Measurements from ENCODE around the gene PARL.
"Not testable (repeated sequence)": the region's sequence is repeated elsewhere in the genome, so short reads cannot be mapped to it uniquely, and the experiment has no call there.

Gene PARL

DNA sequence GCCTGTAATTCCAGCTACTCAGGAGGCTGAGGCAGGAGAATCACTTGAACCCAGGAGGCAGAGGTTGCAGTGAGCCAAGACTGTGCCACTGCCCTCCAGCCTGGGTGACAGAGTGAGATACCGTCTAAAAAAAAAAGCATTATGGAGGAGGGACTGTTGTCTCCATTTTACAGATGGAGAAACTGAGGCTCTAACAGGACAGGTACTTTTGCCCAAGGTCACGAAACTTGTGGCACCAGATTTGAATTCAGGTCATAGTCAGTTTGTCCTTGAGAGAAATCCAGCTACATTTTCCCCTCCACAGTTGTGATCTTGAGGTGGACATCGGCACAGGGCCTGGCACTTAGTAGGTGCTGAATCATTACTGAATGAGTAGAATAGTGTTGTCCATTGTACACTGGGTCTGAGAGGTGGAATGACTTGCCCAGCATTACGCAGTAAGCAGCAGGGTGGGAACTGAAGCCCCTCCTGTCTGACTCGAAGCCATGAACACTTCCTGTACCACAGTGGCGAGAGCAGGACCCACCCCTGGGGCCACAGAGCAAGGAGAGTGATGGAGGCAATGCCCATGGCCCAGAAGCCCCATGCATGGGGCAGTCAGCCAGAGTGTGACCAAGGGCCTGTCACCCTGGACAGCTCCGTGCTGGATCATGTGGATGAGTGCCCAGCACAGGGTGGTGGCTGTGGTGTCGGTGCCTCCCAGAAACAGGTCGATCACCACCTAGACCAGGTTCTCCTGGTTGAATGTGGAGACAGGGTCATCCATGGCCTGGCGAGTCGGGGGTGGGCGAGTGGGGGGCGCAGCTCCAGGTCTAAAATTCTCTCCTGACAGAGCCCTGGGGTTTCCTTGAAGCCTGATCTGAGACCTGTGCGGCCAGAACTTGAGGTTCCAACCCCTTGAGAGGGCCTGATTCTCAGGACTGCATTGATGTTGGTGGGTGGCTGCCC is 20.4 kb upstream of the PARL start:
- DNase-seq = no peak

DNA sequence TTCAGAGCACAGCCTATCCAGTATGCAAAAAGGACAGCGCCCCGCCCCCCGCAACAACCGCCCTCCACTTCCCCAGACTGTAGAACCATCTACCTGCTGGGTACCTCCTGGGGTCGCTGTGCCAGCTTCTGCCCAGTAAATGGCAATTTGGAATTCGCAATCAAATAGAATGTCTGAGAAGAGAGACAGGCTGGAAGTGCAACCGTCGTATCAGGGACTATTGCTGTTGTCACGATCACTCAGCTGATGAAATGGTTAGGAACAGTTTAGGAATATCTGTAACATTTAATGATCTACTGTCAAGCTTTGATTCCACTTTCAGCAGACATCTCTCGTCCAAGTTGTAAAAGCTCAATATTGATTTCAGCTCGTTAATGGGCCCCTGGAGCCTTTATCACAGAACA is 13.3 kb upstream of the PARL start:
- peak; percentile 40 for DNase-seq

DNA sequence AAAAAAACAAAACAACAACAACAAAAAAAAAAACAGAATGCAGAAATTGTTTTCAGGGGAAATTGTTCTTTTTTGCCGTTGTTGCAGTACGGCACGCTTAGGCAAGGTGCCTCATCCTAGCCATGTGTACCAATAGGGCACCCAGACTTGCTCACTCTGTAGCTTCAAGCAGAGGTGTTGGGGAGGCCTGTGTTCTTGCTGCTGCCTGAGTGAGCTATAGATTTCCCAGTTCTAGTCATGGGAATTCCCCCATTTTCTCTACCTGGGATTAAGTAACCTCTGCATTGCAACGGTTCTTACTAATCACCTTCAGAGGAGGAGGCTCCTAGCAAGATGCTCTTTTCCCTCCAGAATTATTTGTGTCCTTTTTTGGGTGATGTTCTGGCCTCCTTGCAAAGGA is 12.9 kb upstream of the PARL start:
- no peak for DNase-seq

DNA sequence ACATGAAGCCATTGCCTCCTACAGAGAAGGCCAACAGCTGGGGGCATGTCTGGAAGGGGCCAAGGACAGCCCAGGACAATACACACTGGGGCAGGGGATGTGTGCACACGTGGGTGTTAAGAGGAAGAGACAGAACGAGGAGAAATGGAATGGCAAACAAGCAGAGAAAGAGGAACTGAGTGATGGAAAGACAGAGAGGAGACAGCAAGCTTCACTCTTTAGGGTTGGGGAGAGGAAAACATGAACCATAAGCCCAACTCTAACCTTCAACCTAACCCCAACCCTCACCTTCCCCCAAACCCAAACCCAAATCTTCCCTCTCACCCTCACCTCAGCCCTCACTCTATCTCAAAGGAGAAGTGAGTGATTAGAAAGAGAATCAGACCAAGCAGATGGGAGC is 11.9 kb upstream of the PARL start:
- no peak for DNase-seq

DNA sequence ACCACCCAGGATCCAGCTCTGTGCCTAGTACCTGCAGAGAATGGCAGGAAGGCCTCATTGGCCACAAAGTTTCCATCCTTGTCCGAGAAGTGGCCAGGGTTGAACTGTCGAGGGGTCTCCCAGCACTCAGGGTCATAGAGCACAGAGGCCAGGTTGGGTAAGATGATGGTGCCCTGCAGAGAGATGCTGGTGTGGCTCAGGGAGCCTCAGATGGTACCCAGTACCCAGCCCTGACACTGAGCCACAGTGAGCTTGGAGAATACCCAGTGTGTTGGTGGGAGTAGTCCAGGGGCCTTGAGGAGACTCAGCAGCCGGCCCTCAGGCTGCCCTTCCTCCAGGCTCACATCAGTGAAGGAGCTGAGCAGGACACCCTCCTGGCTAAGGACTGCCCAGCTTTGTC is 11.5 kb upstream of the PARL start:
- no peak for DNase-seq

DNA sequence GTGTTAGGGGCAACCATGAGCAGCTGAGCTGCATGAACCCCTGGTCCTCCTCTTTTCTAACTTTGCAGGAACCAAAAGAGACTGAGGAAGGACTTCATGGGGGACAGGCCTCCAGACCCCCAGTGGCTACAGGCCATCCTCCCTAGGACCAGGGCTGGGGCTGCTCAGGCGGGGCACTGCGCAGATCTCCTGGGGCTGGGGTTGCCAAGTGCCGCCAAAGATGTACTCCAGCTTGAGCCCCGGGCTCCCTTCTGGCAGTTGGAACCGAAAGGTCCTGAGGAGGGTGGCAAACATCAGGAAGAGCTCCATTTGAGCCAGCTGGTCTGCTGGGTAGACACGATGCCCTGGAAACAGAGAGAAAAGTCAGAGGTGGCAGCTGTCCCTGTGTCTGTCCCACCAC is 11.1 kb upstream of the PARL start:
- DNase-seq = no peak

DNA sequence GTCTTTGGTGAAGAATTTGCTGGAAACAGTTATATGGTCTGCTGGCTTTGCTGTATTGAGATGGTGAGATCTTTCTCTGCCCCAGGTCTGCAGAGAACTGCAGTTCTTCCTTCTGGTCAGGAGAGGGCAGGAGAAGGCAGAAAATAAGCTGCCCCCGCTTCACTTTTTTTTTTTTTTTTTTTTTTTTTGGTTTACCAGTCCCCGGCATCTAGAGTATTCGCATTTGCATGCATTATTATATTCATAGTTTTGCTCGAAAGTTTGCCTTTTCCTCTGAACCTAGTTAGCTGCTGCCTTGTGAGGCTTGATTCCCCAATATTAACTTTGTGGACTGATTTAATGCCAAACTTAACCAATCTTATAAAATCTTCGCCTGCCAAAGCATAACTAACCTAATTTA is 10.6 kb upstream of the PARL start:
- DNase-seq = peak; percentile 70

DNA sequence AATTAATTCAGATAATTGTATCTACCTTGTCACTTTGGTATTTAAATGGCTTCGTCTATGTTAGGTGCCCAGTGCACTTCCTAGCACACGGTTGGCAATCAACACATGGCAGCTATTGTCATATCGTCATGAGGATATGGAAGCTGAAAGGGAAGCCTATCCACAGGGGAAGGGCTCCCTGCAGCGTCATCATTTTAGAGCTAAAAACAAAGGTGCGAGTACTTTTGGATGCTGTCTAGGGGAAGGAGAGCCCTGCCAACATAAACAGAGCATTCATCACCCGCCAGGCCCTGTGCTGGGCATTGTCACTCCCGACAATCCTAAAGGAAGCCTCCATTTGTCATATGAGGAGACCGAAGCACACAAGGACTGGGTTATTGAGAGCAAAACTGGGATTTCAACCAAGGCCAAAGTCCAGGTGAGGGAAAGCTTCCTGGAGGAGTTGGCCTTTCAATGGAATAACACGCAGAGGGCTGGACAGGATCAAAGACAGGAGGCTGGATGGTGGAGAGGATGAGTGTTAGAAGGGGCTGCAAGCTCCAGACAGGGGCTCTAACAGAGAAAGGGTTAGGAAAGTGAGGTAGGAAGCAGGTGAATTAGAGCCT is 8.0 kb upstream of the PARL start:
- DNase-seq = no peak

DNA sequence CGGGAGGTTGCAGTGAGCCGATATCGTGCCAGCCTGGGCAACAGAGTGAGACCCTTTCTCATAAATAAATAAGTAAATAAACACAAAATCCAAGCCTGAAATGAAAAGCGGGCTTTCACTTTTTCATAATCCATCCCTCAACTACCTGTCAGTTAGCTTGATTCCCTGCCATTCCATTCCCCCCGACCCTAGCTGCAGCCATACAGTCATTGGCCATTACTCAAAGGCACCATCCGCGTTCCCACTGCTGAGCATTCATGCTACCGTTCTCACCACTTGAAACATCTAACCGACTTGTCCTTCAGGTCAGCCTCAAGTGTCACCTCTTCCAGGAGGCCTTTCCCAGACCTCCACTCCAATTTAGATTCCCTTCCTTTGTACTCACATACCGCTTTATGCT is 1.1 kb upstream of the PARL start:
- DNase-seq = no peak

DNA sequence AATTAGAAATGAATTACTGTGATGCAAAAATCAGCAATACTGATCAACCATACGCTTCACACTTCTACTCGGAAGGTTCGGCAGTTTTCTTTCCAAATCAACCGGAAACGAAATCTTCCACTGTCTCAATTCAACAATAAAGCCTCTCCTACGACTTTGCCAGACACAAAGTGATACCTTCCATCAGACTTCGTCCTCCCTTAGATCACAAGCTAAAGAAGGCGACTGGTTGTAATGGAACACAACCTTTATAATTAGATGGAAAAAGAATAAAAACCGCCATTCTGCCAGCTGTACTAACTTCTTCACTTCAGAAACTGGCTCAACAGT is 618 bp downstream of the PARL start:
- DNase-seq = no peak

DNA sequence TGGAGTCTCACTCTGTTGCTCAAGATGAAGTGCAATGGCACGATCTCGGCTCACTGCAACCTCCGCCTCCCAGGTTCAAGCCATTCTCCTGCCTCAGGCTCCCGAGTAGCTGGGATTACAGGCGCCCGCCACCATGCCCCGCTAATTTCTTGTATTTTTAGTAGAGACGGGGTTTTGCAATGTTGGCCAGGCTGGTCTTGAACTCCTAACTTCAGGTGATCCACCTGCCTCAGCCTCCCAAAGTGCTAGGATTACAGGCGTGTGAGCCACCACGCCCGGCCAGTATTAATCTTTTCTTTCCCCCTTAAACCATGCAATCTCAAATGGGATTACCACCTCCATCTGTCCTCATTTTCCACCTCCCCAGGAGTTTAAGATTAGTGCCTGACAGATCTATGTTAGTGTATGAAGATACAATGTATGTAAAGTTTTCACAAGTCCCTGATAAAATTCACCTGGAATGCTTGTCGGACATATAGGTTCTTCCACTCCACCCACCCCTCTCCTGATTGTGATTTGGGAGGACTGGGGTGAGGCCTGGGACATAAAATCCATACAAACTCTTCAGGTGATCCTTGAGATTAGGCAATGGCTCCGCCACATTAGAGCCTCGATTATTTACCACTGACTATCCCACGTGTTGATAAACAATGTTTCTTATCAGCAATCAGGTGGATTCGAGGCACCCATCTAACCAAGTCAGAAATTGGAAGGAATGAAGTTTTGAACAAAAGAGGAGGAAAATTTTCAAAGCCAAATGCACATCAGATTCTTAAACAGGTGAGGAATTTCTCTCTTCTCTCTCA is 1.2 kb downstream of the PARL start:
- DNase-seq = no peak

DNA sequence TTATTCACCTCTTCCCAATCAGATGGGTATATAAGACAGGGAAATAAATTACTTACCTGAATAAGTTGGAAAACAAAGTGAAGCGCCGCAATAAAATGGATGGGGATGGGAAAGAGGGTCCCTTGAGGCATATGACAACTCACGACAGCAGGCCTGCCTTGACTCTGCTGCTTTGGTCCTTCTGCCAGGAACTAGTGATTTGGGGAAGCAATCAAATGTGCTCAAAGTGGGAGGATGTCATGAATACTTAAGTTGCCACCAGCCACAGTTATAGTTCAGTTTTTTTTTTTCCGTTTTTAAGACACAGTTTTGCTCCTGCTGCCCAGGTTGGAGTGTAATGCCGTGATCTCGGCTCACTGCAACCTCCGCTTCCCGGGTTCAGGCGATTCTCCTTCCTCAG is 4.6 kb downstream of the PARL start:
- no peak for DNase-seq

DNA sequence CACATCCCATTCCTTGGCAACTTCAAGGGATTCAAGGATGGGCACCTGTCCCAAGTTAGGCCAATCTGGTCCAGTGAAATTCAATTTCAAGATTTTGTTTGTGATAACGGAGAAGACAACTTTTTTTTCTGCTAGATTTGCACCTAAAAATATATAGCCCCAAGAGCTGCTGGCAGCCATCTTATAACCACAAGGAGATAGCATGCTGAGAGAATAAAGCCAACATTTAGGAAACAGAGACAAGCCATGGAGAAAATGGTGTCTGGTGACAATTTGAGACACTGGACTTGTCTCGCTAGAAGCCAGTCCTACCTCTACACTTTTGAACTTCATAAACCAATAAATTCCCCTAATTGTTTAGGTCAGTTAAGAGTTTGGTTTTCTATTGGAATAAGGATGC is 5.4 kb downstream of the PARL start:
- no peak for DNase-seq

DNA sequence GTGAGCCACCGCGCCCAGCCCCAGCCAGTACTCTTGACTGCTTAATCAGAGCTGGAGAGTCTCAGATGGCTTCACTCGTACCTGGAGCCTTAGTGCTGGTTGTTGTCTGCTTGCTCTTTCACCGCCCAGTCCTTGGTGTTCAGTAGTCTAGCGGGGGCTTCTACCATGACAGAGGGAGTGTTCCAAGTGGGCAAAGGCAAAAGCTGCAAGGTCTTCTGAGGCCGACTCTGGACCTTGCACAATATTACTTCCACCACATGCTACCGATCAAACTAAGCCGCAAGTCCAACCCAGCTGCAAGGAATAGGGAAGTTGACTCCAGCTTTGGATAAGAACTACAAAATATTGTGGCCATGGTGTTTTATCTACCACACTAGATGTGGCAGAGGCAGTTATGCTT is 6.6 kb downstream of the PARL start:
- DNase-seq = no peak

DNA sequence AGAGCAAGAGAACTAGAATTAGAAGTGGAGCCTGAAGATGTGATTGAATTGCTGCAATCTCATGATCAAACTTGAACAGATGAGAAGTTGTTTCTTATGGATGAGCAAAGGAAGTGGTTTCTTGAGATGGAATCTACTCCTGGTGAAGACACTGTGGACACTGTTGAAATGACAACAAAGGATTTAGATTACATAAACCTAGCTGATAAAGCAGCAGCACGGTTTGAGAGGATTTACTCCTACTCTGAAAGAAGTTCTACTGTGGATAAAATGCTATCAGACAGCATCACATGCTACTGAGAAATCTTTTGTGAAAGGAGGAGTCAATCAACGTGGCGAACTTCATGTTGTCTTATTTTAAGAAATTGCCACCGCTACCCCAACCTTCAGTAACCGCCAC is 7.5 kb downstream of the PARL start:
- not testable (repeated sequence) for DNase-seq

DNA sequence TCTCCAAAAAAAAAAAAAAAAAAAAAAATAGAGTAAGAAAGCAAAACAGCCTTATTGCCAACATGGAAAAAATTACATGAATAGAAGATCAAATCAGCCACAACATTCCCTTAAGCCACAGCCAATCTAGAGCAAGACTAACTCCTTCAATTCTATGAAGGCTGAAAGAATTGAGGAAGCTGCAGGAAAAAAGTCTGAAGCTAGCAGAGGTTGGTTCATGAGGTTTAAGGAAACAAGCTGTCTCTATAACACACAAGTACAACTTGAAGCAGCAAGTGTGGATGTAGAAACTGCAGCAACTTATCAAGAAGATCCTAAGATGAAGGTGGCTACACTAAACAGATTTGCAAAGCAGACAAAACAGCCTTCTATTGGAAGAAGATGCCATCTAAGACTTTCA is 9.3 kb downstream of the PARL start:
- DNase-seq = no peak

DNA sequence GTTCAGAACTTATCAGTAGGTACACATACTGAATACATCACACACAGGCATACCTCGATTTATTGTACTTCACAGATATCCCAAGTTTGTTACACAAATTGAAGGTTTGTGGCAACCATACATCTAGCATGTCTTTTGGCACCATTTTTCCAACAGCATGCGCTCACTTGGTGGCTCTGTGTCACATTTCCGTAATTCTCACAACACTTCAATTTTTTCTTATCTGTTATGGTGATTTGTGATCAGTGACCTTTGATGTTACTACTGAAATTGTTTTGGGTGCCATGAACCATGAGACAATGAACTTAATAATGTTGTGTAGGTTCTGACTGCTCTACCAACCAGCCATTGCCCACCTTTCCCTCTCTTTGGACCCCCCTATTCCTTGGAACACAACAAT is 10.8 kb downstream of the PARL start:
- no peak for DNase-seq

DNA sequence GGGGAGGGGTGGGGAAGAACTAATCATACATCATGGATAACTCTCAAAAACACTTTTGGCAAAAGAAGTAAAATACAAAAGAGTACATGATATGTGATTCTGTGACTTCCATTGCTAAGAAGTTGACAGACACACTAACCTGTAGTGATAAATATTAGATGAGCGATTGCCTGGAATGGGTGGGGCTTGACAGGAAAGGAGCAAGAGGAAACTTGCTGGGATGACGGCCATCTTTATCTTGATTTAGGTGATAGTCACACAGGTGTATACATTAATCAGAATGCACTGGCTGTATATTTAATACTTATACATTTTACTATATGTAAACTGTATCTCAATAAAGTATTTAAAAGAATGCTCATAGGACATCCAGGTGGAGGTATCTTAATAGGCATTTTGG is 13.1 kb downstream of the PARL start:
- no peak for DNase-seq

DNA sequence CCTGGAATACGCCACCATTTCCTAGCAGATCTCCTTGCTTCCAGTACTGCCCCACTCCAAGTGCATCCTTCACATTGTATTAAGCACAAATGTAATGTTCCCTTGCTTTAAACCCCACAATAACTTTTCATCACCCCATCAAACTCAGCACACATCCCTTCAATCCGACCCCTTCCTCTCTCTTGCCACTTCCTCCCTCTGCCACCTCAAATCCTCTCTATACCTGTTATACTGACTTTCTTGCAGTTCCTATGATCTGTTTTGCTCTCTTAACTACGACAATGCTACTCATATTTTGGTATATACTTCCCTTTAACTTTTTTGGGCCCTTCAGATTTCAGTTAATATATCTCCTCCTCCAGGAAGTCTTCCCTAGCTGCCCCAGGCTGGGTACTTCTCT is 14.1 kb downstream of the PARL start:
- DNase-seq = no peak

DNA sequence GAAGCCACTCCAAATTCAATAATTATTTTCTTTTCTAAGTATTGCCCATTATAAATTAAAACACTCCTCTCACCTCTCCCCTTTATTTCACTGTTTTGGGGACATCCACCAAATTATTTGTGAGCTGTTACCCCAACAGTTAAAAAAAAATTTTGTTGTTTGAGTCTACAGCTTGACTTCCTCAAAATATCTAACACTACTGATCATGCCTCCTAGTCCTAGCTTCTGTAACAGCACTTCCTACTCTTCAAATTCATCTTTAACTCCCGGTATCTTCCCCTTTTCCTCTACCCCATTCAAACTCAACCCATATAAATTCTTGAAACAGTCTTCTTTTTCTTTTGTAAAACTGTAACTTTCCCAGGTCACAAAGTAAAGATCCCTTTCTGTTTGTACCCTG is 15.9 kb downstream of the PARL start:
- no peak for DNase-seq

DNA sequence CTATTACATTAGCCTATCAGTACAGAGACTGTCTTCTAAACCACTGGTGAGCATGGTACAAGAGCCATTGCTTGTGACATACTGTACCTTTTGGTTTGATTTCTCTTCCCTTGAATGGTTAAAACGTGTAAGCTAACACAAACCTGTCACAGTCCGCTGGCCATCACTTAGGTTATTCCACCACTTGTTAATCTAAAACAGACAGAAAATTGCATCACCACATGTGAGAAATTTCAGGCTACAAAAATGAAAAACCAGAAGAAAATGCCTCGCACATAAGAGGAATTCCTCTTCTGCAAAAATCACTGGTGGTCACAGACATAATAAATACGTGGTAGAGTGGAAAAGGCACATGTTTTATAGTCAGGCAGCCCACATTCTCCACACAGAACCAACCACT is 22.1 kb downstream of the PARL start:
- no peak for DNase-seq

DNA sequence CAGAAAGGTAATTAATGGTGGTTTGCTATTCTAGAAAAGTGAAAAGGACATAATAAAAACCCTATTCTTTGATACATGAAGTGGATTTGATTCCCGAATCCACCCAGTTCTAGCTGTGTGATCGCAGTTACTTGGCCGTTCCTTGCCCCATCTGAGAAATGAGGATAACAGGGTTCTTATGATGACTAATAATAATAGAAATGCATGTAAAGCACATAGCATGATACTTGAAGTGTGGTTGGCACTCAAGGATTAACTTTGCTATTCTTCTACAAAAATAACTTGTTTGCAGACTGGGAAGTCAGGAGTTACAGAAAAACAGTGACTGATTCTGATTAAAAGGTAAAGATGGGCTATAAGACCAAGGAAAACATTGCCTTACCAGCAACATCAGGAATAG is 26.8 kb downstream of the PARL start:
- no peak for DNase-seq

DNA sequence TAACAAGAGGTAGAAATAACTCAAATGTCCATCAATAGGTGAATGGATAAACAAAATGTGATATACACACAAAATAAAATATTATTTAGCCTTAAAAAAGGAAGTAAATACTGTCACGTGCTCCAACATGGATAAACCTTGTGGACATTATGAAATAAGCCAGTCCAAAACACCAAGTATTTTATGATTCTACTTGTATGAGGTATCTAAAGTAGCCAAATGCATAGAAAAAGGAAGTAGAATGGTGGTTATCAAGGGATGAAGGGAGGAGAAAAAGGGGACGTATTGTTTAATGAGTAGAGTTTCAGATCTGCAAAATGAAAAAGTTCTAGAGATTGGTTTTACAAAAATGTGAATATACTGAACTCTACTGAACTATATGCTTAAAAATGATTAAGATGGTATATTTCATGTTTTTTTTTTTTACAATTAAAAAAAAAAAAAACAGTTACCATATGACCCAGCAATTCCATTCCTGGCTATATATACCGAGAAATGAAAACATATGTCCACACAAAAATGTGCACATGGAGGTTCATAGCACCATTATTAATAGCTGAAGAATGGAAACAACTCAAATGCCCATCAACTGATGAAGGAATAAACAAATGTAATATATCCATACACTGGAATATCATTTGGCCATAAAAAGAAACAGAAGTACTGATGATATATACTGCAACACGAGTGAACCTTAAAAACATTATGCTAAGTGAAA is 30.2 kb downstream of the PARL start:
- DNase-seq = no peak

All from RPMI8226 (cell line).